ENCODE measurements around the gene ZNF516.

The ZNF516 gene

GRCh38 chr18:76394780-76395476 lies 100.1 kb downstream of the ZNF516 start:
- TF ChIP-seq TAF1 (IDR thresholded peaks at IDR 0.05; ENCODE audit: borderline replicate concordance, insufficient read depth, low read length) (no peak), FOXP2 (optimal IDR thresholded peaks at IDR 0.05; ENCODE audit: borderline replicate concordance, extremely low read depth, extremely low read length, insufficient read depth) (no peak), POLR2AphosphoS5 (IDR thresholded peaks at IDR 0.05; ENCODE audit: low read depth, low read length) (no peak)

GRCh38 chr18:76392349-76392748 lies 102.7 kb downstream of the ZNF516 start:
- TF ChIP-seq FOXP2 (optimal IDR thresholded peaks at IDR 0.05; ENCODE audit: borderline replicate concordance, extremely low read depth, extremely low read length, insufficient read depth) (no peak), TAF1 (IDR thresholded peaks at IDR 0.05; ENCODE audit: borderline replicate concordance, insufficient read depth, low read length) (no peak), SIN3A (IDR thresholded peaks at IDR 0.05; ENCODE audit: borderline replicate concordance, insufficient read depth, low read length) (no peak), REST (IDR thresholded peaks at IDR 0.05; ENCODE audit: insufficient read depth in 1 of 2, low read depth in 2 of 2, low read length in 2 of 2) (no peak), POLR2AphosphoS5 (IDR thresholded peaks at IDR 0.05; ENCODE audit: low read depth, low read length) (no peak)

- TF ChIP-seq REST (IDR thresholded peaks at IDR 0.05; ENCODE audit: insufficient read depth in 1 of 2, low read depth in 2 of 2, low read length in 2 of 2) (no peak), TAF1 (IDR thresholded peaks at IDR 0.05; ENCODE audit: borderline replicate concordance, insufficient read depth, low read length) (no peak), FOXP2 (optimal IDR thresholded peaks at IDR 0.05; ENCODE audit: borderline replicate concordance, extremely low read depth, extremely low read length, insufficient read depth) (no peak), POLR2AphosphoS5 (IDR thresholded peaks at IDR 0.05; ENCODE audit: low read depth, low read length) (no peak), SIN3A (IDR thresholded peaks at IDR 0.05; ENCODE audit: borderline replicate concordance, insufficient read depth, low read length) (no peak)
These were observed 103.3 kb downstream of the ZNF516 start for GRCh38 chr18:76391746-76392145.

GRCh38 chr18:76391038-76391437 lies 104.0 kb downstream of the ZNF516 start:
- no peak for TF ChIP-seq TAF1 (IDR thresholded peaks at IDR 0.05; ENCODE audit: borderline replicate concordance, insufficient read depth, low read length)
- no peak for TF ChIP-seq REST (IDR thresholded peaks at IDR 0.05; ENCODE audit: insufficient read depth in 1 of 2, low read depth in 2 of 2, low read length in 2 of 2)
- no peak for TF ChIP-seq FOXP2 (optimal IDR thresholded peaks at IDR 0.05; ENCODE audit: borderline replicate concordance, extremely low read depth, extremely low read length, insufficient read depth)
- TF ChIP-seq SIN3A (IDR thresholded peaks at IDR 0.05; ENCODE audit: borderline replicate concordance, insufficient read depth, low read length) = no peak
- no peak for TF ChIP-seq POLR2AphosphoS5 (IDR thresholded peaks at IDR 0.05; ENCODE audit: low read depth, low read length)

- TF ChIP-seq REST (IDR thresholded peaks at IDR 0.05; ENCODE audit: insufficient read depth in 1 of 2, low read depth in 2 of 2, low read length in 2 of 2) (no peak), SIN3A (IDR thresholded peaks at IDR 0.05; ENCODE audit: borderline replicate concordance, insufficient read depth, low read length) (no peak), FOXP2 (optimal IDR thresholded peaks at IDR 0.05; ENCODE audit: borderline replicate concordance, extremely low read depth, extremely low read length, insufficient read depth) (no peak), POLR2AphosphoS5 (IDR thresholded peaks at IDR 0.05; ENCODE audit: low read depth, low read length) (no peak), TAF1 (IDR thresholded peaks at IDR 0.05; ENCODE audit: borderline replicate concordance, insufficient read depth, low read length) (no peak)
These were observed 104.5 kb downstream of the ZNF516 start for GRCh38 chr18:76390452-76391035.
